ENCODE measurements around the gene QRFP.

Gene QRFP

DNA sequence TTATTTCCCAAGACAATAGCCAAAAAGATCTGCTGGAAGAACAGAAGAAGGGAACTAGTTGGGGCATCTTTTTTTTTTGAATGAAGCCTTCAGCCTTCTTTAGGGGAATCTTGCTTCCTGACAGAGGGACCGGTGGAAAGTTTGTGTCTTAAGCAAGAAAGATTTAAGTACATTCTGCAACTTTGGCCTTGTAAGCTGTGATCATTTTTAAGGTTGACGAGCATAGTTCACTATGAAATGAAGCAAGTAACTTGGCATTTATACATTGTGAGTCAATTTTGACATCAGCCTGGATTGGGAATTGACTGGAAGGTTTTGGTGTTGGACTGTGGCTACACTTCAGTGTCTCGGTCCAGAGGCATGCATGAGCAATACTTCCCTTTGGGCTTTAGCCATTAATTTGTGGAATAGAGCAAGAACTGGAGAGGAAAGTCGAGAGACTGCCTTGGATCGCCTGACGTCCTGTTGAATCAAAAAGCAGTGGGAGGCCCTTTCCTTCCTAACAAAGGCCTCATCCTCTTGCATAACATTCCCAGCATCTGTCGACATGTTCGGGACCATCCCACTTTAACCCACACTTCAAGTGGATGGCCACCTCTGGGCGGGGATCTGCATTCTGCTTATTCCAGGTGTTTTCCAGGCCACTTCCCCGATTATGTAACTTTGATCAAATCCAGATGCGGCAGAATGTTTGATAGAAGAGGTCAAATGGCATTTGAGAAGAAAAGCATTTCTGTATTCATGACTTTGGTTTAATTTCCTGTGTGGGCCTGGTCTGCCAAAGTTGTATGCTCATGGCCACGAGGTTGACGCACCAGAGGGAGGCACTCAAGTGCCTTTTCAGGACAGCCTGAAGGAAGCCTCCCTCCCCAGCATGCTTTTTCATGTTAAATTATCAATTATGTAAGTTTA lies 49.0 kb downstream of the QRFP start:
- DNase-seq, result no peak

DNA sequence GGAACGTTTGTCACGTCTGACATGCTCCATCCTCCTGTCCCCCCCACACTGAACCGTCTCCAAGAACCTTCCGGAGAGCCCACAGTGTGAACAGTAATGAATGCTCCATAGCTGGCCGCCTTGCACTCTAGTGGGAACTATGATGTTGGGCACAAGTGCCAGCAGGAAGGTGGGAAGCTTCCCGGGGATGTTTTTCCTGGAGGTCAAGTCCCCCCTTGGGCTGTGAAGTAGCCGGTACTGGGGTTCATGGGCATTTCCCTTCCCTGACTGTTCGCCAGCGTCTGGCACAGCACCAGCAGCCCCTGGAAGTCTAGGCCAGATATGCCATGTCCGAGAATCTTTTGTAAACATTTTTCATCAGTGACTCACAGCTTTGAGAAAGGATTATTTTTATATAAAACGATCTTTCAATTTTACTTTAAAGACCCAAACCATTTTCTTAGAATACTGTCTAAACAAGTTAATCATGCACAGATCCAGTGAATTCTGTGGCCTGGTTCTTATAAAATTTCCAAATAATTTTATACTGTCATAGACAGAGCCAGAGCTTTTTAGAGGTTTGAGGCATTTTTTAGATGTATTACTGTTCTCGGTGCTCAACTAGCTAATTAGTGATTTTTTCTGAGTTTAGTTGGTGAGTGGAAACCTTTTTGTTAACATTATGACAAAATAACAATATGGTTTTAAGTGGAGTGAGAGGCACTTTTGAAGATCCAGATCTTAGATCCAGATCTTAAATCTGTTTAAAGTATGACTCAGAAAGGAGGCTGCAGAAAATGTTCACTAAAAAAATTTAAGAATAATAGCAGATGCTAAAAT lies 49.9 kb downstream of the QRFP start:
- no peak for DNase-seq

DNA sequence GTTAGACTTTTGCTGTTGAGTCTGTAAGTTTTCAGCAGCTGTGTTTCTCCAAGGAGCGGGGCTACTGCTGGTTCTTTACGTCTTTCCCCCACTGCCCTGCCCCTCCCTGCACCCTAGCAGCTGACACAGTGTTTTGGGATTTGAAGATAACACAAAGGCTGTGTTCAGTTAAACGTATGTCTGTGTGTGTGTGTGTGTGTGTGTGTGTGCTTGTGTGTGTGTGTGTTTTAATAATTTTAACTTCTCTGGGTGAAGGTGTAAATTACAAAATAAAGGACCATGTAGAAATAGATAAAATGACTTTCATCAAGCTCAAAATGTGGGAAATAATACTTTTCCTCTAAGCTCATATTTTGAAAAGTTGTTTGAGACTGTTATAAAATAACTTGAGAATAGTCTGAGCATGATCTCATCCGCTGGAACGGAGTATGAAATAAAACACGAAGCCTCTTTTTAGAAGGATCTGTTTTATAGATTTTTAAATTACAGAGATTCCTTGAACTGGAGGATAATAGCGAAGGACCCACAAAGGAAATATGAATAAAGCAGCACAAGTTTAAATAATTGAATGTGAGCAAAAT lies 50.6 kb downstream of the QRFP start:
- no peak for DNase-seq

DNA sequence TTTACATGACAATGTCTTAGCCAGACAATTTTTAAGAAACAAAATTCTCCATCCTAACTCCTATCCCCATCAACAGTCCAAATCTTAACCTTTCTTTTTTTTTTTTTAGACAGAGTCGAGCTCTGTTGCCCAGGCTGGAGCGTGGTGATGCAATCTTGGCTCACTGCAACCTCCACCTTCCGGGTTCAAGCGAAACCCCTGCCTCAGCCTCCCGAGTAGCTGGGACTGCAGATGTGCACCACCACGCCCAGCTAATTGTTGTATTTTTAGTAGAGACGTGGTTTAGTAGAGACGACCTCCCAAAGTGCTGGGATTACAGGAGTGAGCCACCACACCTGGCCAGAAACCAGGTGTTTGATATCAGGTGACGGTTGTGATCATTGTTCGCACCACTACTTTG lies 51.4 kb downstream of the QRFP start:
- DNase-seq, result no peak

DNA sequence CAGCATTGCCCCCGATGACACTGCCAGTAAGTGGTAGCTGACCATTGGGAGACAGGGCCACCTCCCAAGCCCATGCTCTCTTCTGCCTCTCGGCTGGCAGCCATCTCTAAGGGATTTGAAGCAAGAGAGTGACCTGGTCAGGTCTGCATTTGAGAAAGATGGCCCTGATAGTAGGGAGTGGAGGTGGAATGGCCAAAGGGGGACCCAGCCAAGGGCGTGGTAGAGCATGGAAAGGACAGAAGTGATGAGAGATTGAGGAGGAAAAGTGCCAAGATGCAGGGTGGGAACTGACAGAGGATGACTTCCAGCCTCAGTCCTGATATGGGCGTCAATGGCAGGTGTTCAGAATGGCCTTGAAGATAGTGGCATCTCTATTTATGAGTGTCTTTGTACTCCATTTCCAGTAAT lies 52.6 kb downstream of the QRFP start:
- no peak for DNase-seq

DNA sequence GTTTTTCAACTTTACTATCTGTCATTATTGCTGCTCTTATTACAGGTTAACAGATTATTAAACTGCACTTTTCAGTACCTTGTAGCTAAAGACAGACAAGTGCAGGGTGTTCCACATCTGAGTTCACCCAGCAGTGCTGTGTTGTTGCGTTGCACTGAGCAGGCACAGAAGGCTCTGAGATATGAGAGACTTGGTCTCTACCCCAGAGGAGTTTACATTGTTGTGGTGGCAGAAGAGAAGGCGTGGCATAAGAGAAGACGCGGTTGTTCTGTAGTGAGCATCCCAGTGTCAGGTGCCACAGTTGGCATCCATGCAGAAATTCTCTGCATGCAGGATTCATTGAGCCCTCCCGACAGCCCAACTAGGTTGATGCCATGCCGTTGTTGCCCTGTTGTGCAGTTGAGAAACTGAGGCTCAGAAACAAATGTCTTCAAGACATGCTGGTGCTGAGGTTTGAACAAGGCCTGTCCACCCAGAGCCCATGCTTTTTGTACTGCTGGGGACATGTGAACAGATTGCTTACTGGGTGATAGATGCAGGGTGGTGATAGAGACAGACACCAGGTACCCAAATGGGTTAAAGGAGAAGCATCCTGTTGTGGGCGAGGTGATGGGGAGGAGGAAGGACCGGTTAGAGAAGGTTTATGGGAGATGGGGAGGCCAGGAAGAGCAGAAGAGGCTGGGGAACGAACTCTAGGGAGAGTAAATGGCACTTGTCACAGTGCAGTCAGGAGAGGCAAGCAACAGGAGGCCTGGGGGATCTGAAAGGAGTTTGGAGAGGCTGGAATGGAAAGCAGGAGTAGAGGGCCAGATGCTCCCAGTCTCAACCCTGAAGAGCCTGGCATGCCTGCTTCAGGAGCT lies 53.3 kb downstream of the QRFP start:
- DNase-seq, result no peak

All from NCI-H1048 (cell line).